ENCODE data around the gene NETO2.
"Not testable (repeated sequence)": the region's sequence is repeated elsewhere in the genome, so short reads cannot be mapped to it uniquely, and the experiment has no call there.

The NETO2 gene

GRCh38 chr16:47136099-47136842 lies 7.5 kb downstream of the NETO2 start:
- peak; percentile 33 for DNase-seq (ENCODE audit: low spot score)

GRCh38 chr16:47134550-47134949 lies 9.2 kb downstream of the NETO2 start:
- DNase-seq (ENCODE audit: low spot score) = no peak

- DNase-seq (ENCODE audit: low spot score) = no peak
These were observed 11.4 kb downstream of the NETO2 start for GRCh38 chr16:47132308-47132707.

GRCh38 chr16:47129755-47130435 lies 13.8 kb downstream of the NETO2 start:
- DNase-seq (ENCODE audit: low spot score) = no peak

GRCh38 chr16:47127541-47127940 lies 16.2 kb downstream of the NETO2 start:
- no peak for DNase-seq (ENCODE audit: low spot score)

GRCh38 chr16:47125757-47126156 lies 18.0 kb downstream of the NETO2 start:
- DNase-seq (ENCODE audit: low spot score) = no peak

- DNase-seq (ENCODE audit: low spot score) = no peak
These were observed 30.6 kb downstream of the NETO2 start for GRCh38 chr16:47113130-47113529.

GRCh38 chr16:47110939-47111338 lies 32.8 kb downstream of the NETO2 start:
- DNase-seq (ENCODE audit: low spot score) = peak; percentile 5

- no peak for DNase-seq (ENCODE audit: low spot score)
These were observed 34.4 kb downstream of the NETO2 start for GRCh38 chr16:47109361-47109760.

GRCh38 chr16:47102921-47103320 lies 40.8 kb downstream of the NETO2 start:
- not testable (repeated sequence) for DNase-seq (ENCODE audit: low spot score)

GRCh38 chr16:47097154-47097553 lies 46.6 kb downstream of the NETO2 start:
- not testable (repeated sequence) for DNase-seq (ENCODE audit: low spot score)

- DNase-seq (ENCODE audit: low spot score) = no peak
These were observed 47.4 kb downstream of the NETO2 start for GRCh38 chr16:47096297-47096696.

- DNase-seq (ENCODE audit: low spot score) = no peak
These were observed 59.5 kb downstream of the NETO2 start for GRCh38 chr16:47084198-47084597.

- no peak for DNase-seq (ENCODE audit: low spot score)
These were observed 61.5 kb downstream of the NETO2 start for GRCh38 chr16:47082099-47082865.

- no peak for DNase-seq (ENCODE audit: low spot score)
These were observed 62.6 kb downstream of the NETO2 start for GRCh38 chr16:47081115-47081514.

- no peak for DNase-seq (ENCODE audit: low spot score)
These were observed 63.9 kb downstream of the NETO2 start for GRCh38 chr16:47079860-47080259.

- no peak for DNase-seq (ENCODE audit: low spot score)
These were observed 70.3 kb downstream of the NETO2 start for GRCh38 chr16:47073223-47074155.

GRCh38 chr16:47072158-47072557 lies 71.6 kb downstream of the NETO2 start:
- no peak for DNase-seq (ENCODE audit: low spot score)

GRCh38 chr16:47069841-47070584 lies 73.7 kb downstream of the NETO2 start:
- DNase-seq (ENCODE audit: low spot score) = no peak

- DNase-seq (ENCODE audit: low spot score) = no peak
These were observed 74.4 kb downstream of the NETO2 start for GRCh38 chr16:47069313-47069712.

GRCh38 chr16:47067203-47067602 lies 76.5 kb downstream of the NETO2 start:
- DNase-seq (ENCODE audit: low spot score) = no peak

Measured in SW480 (cell line).